Activated CD8-positive, alpha-beta T cell treated with anti-CD3 and anti-CD28 coated beads, Interleukin-2, amount 10 ng/mL, durations not matched to agents 7 days and 5 days (primary cell): ENCODE measurements around the gene ZFYVE9. TPM values are rescaled to one million over a fixed set of nuclear protein-coding genes. Genes with fewer than 3 reads are reported as not detected.
"Not testable (repeated sequence)": the region's sequence is repeated elsewhere in the genome, so short reads cannot be mapped to it uniquely, and the experiment has no call there.

Source experiments
- ATAC-seq: fragments of 150-1000 bp; cut with Tn5 transposase; one replicate; pipeline ENCODE4 v1.10.0; 2021; ENCODE audit warnings: moderate library complexity
- CTCF ChIA-PET: fragments of 350-600 bp; sonication (Branson Sonifier 250); formaldehyde crosslinking; loops from one replicate; lab custom pipeline; 2021; ENCODE audit warnings: antibody characterized with exemption; lab: Charles Lee
- POLR2A ChIA-PET: fragments of 350-600 bp; sonication (Branson Sonifier 250); formaldehyde crosslinking; loops from one replicate; lab custom pipeline; 2021; ENCODE audit warnings: antibody characterized with exemption; lab: Charles Lee
- DNase-seq: peaks from one replicate; pipeline ENCODE4 v3.0.0-alpha.2; 2020
- H3K27ac Mint-ChIP-seq: one replicate; pipeline ENCODE4 v1.8.0; 2021; ENCODE audit warnings: mild to moderate bottlenecking, mixed read lengths
- H3K27me3 Mint-ChIP-seq: one replicate; pipeline ENCODE4 v1.8.0; 2021; ENCODE audit warnings: low read depth, mixed read lengths
- H3K36me3 Mint-ChIP-seq: one replicate; pipeline ENCODE4 v1.8.0; 2021; ENCODE audit warnings: low read depth, mixed read lengths
- H3K4me1 Mint-ChIP-seq: one replicate; pipeline ENCODE4 v1.8.0; 2021; ENCODE audit warnings: low read depth, mixed read lengths
- H3K4me3 Mint-ChIP-seq: one replicate; pipeline ENCODE4 v1.8.0; 2021; ENCODE audit warnings: mild to moderate bottlenecking, mixed read lengths
- H3K9me3 Mint-ChIP-seq: one replicate; pipeline ENCODE4 v1.8.0; 2022; ENCODE audit warnings: mixed read lengths; ENCODE audit not compliant: insufficient read depth
- total RNA-seq, 2 experiments: library from RNA; stranded (reverse); gene quantifications; one replicate each; pipeline ENCODE4 v1.2.3, GENCODE V29; 2021

ZFYVE9 gene
- 1 to 10 TPM; 1.4 to 1.6 TPM for total RNA-seq

GRCh38 chr1:52141513-52142219 is at the start of gene ZFYVE9:
ZFYVE9 (plus strand) TSS chr1:52142089; CDS start chr1:52233207, 91,118 bp downstream.
- Mint-ChIP-seq H3K36me3 (no peaks in the 10 kb centered on the region), H3K4me1 (peaks cover 32% of the 10 kb centered on the region), H3K9me3 (no peaks in the 10 kb centered on the region), H3K27ac (peak within 1 kb of the TSS; percentile 51), H3K4me3 (peak within 1 kb of the TSS; percentile 74), H3K27me3 (peaks cover 18% of the 10 kb centered on the region)
- DNase-seq: peak; percentile 69
- ChIA-PET CTCF (interaction anchor here (0.9 to 1.4 kb wide), 4 partner anchors 8 to 155 kb away, joined by 3 to 4 read pairs (median 4); no protein-coding TSS in a partner anchor), POLR2A (no interaction called here)
- peak; percentile 93 for ATAC-seq

GRCh38 chr1:52094300-52094699 is 47.6 kb upstream of the ZFYVE9 start:
- H3K27me3 Mint-ChIP-seq, DNase-seq, ATAC-seq, POLR2A ChIA-PET, H3K4me3 Mint-ChIP-seq, H3K4me1 Mint-ChIP-seq, H3K27ac Mint-ChIP-seq, H3K9me3 Mint-ChIP-seq, CTCF ChIA-PET: not testable (repeated sequence)
- H3K36me3 Mint-ChIP-seq: peaks cover 19% of the 10 kb centered on the region

- no peak for ATAC-seq
- peaks cover 6% of the 10 kb centered on the region for H3K36me3 Mint-ChIP-seq
- DNase-seq: no peak
- no peaks in the 10 kb centered on the region for H3K9me3 Mint-ChIP-seq
- CTCF ChIA-PET: no interaction called here
- no peak overlapping the region for H3K27ac Mint-ChIP-seq
- no peaks in the 10 kb centered on the region for H3K4me1 Mint-ChIP-seq
- no peak overlapping the region for H3K4me3 Mint-ChIP-seq
- POLR2A ChIA-PET: no interaction called here
- H3K27me3 Mint-ChIP-seq: peaks cover 8% of the 10 kb centered on the region
Observed at GRCh38 chr1:52096216-52096615, 45.7 kb upstream of the ZFYVE9 start.

GRCh38 chr1:52098139-52098871 is 43.6 kb upstream of the ZFYVE9 start:
- CTCF ChIA-PET: no interaction called here
- no peaks in the 10 kb centered on the region for H3K36me3 Mint-ChIP-seq
- DNase-seq (no peak), ATAC-seq (no peak)
- H3K4me3 Mint-ChIP-seq: no peak overlapping the region
- H3K9me3 Mint-ChIP-seq: no peaks in the 10 kb centered on the region
- H3K27me3 Mint-ChIP-seq: peaks cover 9% of the 10 kb centered on the region
- H3K27ac Mint-ChIP-seq: no peak overlapping the region
- H3K4me1 Mint-ChIP-seq: peaks cover 11% of the 10 kb centered on the region
- POLR2A ChIA-PET: no interaction called here

GRCh38 chr1:52102336-52103013 is 39.4 kb upstream of the ZFYVE9 start:
- no peak overlapping the region for H3K4me3 Mint-ChIP-seq

GRCh38 chr1:52111492-52111891 is 30.4 kb upstream of the ZFYVE9 start:
- ChIA-PET POLR2A (no interaction called here), CTCF (no interaction called here)
- peaks cover 2% of the 10 kb centered on the region for H3K27me3 Mint-ChIP-seq
- no peak for ATAC-seq
- no peaks in the 10 kb centered on the region for H3K36me3 Mint-ChIP-seq
- no peak overlapping the region for H3K27ac Mint-ChIP-seq
- no peaks in the 10 kb centered on the region for H3K9me3 Mint-ChIP-seq
- no peak overlapping the region for H3K4me3 Mint-ChIP-seq
- H3K4me1 Mint-ChIP-seq: no peaks in the 10 kb centered on the region
- DNase-seq: no peak

More at GRCh38 chr1:52102336-52103013, 39.4 kb upstream of the ZFYVE9 start:
- ATAC-seq: peak; percentile 49
- POLR2A ChIA-PET: no interaction called here
- no peak for DNase-seq
- CTCF ChIA-PET: no interaction called here
- Mint-ChIP-seq H3K27ac (peak overlapping the region; percentile 34), H3K9me3 (no peaks in the 10 kb centered on the region), H3K27me3 (peaks cover 5% of the 10 kb centered on the region), H3K36me3 (no peaks in the 10 kb centered on the region), H3K4me1 (peaks cover 11% of the 10 kb centered on the region)

GRCh38 chr1:52112489-52112888 is 29.4 kb upstream of the ZFYVE9 start:
- ATAC-seq (no peak), DNase-seq (no peak)
- no peaks in the 10 kb centered on the region for H3K9me3 Mint-ChIP-seq
- peaks cover 2% of the 10 kb centered on the region for H3K27me3 Mint-ChIP-seq
- ChIA-PET POLR2A (interaction anchor here (0.6 kb wide), 2 partner anchors 707 to 1613 kb away, joined by 3 to 5 read pairs; no protein-coding TSS in a partner anchor), CTCF (no interaction called here)
- peaks cover under 1% of the 10 kb centered on the region for H3K4me1 Mint-ChIP-seq
- H3K27ac Mint-ChIP-seq: no peak overlapping the region
- H3K36me3 Mint-ChIP-seq: no peaks in the 10 kb centered on the region
- no peak overlapping the region for H3K4me3 Mint-ChIP-seq

- Mint-ChIP-seq H3K27me3 (peaks cover 9% of the 10 kb centered on the region), H3K27ac (no peak overlapping the region), H3K9me3 (no peaks in the 10 kb centered on the region), H3K36me3 (no peaks in the 10 kb centered on the region), H3K4me3 (no peak overlapping the region), H3K4me1 (peaks cover 3% of the 10 kb centered on the region)
- ChIA-PET CTCF (interaction anchor here (1.0 to 1.1 kb wide), 3 partner anchors 23 to 177 kb away, joined by 3 read pairs; partner anchors contain the start of gene ZFYVE9), POLR2A (no interaction called here)
- ATAC-seq: no peak
- DNase-seq: no peak
Observed at GRCh38 chr1:52119301-52120079, 22.4 kb upstream of the ZFYVE9 start.

- Mint-ChIP-seq H3K4me1 (peaks cover 3% of the 10 kb centered on the region), H3K27me3 (peaks cover 22% of the 10 kb centered on the region), H3K36me3 (no peaks in the 10 kb centered on the region), H3K27ac (no peak overlapping the region), H3K9me3 (no peaks in the 10 kb centered on the region), H3K4me3 (no peak overlapping the region)
- ChIA-PET CTCF (no interaction called here), POLR2A (no interaction called here)
- DNase-seq (no peak), ATAC-seq (no peak)
Observed at GRCh38 chr1:52122384-52122783, 19.5 kb upstream of the ZFYVE9 start.

- POLR2A ChIA-PET: no interaction called here
- Mint-ChIP-seq H3K9me3 (no peaks in the 10 kb centered on the region), H3K4me3 (no peak overlapping the region), H3K36me3 (no peaks in the 10 kb centered on the region), H3K27me3 (peaks cover 31% of the 10 kb centered on the region), H3K27ac (no peak overlapping the region), H3K4me1 (no peaks in the 10 kb centered on the region)
- DNase-seq (no peak), ATAC-seq (no peak)
- CTCF ChIA-PET: no interaction called here
Observed at GRCh38 chr1:52123622-52124021, 18.3 kb upstream of the ZFYVE9 start.

GRCh38 chr1:52125736-52126359 is 16.0 kb upstream of the ZFYVE9 start:
- CTCF ChIA-PET: interaction anchor here (1.1 to 1.4 kb wide), 2 partner anchors 21 to 205 kb away, joined by 4 to 5 read pairs; no protein-coding TSS in a partner anchor
- Mint-ChIP-seq H3K9me3 (no peaks in the 10 kb centered on the region), H3K27me3 (peaks cover 36% of the 10 kb centered on the region), H3K27ac (no peak overlapping the region), H3K4me3 (no peak overlapping the region), H3K4me1 (no peaks in the 10 kb centered on the region), H3K36me3 (no peaks in the 10 kb centered on the region)
- POLR2A ChIA-PET: no interaction called here
- ATAC-seq (no peak), DNase-seq (no peak)
